SU-DHL-6 (cell line): ENCODE measurements around the gene SIGLEC7.

ENCODE experiments used
- EZH2phosphoT487 ChIP-seq: fragments of 200-600 bp; sonication (generic), shearing (Covaris generic); conservative IDR thresholded peaks from 2 replicates; pipeline ENCODE4 v1.6.1; 2018; ENCODE audit warnings: mild to moderate bottlenecking, antibody characterized with exemption, low read length, moderate library complexity, mixed read lengths
- TF ChIP-seq, protein P1 (sequence below): fragments of 200-600 bp; sonication (generic); IDR thresholded peaks from one replicate; pipeline ENCODE4 v1.5.1; 2017; ENCODE audit warnings: antibody characterized with exemption, mild to moderate bottlenecking, low read length, moderate library complexity; ENCODE audit not compliant: insufficient read depth, poor library complexity, severe bottlenecking

GRCh38 chr19:51143486-51143885 lies 1.4 kb downstream of the SIGLEC7 start:
- TF ChIP-seq, protein P1, sequence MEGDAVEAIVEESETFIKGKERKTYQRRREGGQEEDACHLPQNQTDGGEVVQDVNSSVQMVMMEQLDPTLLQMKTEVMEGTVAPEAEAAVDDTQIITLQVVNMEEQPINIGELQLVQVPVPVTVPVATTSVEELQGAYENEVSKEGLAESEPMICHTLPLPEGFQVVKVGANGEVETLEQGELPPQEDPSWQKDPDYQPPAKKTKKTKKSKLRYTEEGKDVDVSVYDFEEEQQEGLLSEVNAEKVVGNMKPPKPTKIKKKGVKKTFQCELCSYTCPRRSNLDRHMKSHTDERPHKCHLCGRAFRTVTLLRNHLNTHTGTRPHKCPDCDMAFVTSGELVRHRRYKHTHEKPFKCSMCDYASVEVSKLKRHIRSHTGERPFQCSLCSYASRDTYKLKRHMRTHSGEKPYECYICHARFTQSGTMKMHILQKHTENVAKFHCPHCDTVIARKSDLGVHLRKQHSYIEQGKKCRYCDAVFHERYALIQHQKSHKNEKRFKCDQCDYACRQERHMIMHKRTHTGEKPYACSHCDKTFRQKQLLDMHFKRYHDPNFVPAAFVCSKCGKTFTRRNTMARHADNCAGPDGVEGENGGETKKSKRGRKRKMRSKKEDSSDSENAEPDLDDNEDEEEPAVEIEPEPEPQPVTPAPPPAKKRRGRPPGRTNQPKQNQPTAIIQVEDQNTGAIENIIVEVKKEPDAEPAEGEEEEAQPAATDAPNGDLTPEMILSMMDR, result no peak
- TF ChIP-seq EZH2phosphoT487, result no peak
